GM12878 (cell line): ENCODE results near the gene TECTA. TPM values are rescaled to one million over a fixed set of nuclear protein-coding genes. Genes with fewer than 3 reads are reported as not detected.

Source experiments
- ATAC-seq: fragments of 200-7000 bp; cut with Tn5 transposase; 3 replicates; pipeline ENCODE4 v1.9.1; 2020; ENCODE audit warnings: mild to moderate bottlenecking, moderate library complexity
- BruUV-seq: library from RNA; stranded (reverse); fragments of 400-500 nt; replicated peaks from 2 replicates; lab custom pipeline; 2021; lab: Mats Ljungman, UMichigan
- CTCF ChIA-PET: fragments of 300-600 bp; sonication (Branson Sonifier 250); formaldehyde crosslinking; extraction: SDS; loops from one replicate; lab custom pipeline; 2021; ENCODE audit warnings: inconsistent platforms; lab: Yijun Ruan, JAX
- POLR2A ChIA-PET: fragments of 350-600 bp; formaldehyde crosslinking; extraction: SDS; loops from one replicate; lab custom pipeline; 2021; ENCODE audit warnings: inconsistent platforms; lab: Charles Lee
- RAD21 ChIA-PET: fragments of 300-600 bp; sonication (Branson Sonifier 250); formaldehyde crosslinking; loops from one replicate; lab custom pipeline; 2023; ENCODE audit warnings: antibody characterized with exemption; ENCODE audit not compliant: unreplicated experiment; lab: Charles Lee
- SMC1A ChIA-PET: fragments of 300-600 bp; sonication (Branson Sonifier 250); formaldehyde crosslinking; loops from one replicate; lab custom pipeline; 2023; ENCODE audit not compliant: unreplicated experiment, uncharacterized antibody; lab: Charles Lee
- DNase-seq: peaks from one replicate; pipeline ENCODE4 v3.0.0-alpha.2; 2011; ENCODE audit warnings: low read depth, low spot score
- FAIRE-seq: peaks from 3 replicates; lab custom pipeline; 2011; peaks lifted over from hg19 to GRCh38; lab: Jason Lieb, UNC
- H2AFZ ChIP-seq: 2 replicates; pipeline ENCODE4 v1.6.0; 2011; ENCODE audit warnings: low read depth, low read length, control low read depth; ENCODE audit not compliant: control insufficient read depth
- H3K27ac ChIP-seq: 2 replicates; pipeline ENCODE4 v1.5.1; 2011; ENCODE audit warnings: control low read depth; ENCODE audit not compliant: control insufficient read depth, insufficient read depth
- H3K27me3 ChIP-seq, 2 experiments: replicated peaks in 1 of 2; 2 replicates each; pipeline versions ENCODE4 v1.6.0 to v1.6.1; 2011; ENCODE audit warnings: low read length in 1 of 2; ENCODE audit not compliant: control insufficient read depth in 2 of 2, insufficient read depth in 2 of 2
- H3K36me3 ChIP-seq, 2 experiments: 2 replicates each; pipeline ENCODE4 v1.5.1; 2011; ENCODE audit warnings: low read length in 1 of 2; ENCODE audit not compliant: control insufficient read depth in 2 of 2, insufficient read depth in 2 of 2
- H3K4me1 ChIP-seq: 2 replicates; pipeline ENCODE4 v1.6.1; 2011; ENCODE audit warnings: mild to moderate bottlenecking, low read length, moderate library complexity, mixed read lengths; ENCODE audit not compliant: control insufficient read depth, insufficient read depth
- H3K4me2 ChIP-seq: 2 replicates; pipeline ENCODE4 v1.6.0; 2011; ENCODE audit warnings: control low read depth; ENCODE audit not compliant: control insufficient read depth, insufficient read depth
- H3K4me3 ChIP-seq: fragments of 200-600 bp; sonication (generic); 2 replicates; pipeline ENCODE4 v1.5.1; 2016
- H3K79me2 ChIP-seq: 2 replicates; pipeline ENCODE4 v1.6.0; 2011; ENCODE audit warnings: low read length; ENCODE audit not compliant: control insufficient read depth, insufficient read depth
- H3K9ac ChIP-seq: 2 replicates; pipeline ENCODE4 v1.8.0; 2011; ENCODE audit warnings: low read length, control low read depth, mixed read lengths; ENCODE audit not compliant: control insufficient read depth, insufficient read depth
- H3K9me3 ChIP-seq: replicated peaks from 3 replicates; pipeline ENCODE4 v1.5.1; 2011; ENCODE audit warnings: mild to moderate bottlenecking, low read length; ENCODE audit not compliant: control insufficient read depth, insufficient read depth
- H4K20me1 ChIP-seq: 2 replicates; pipeline ENCODE4 v1.6.0; 2011; ENCODE audit not compliant: control insufficient read depth, insufficient read depth
- CBFB ChIP-seq: IDR thresholded peaks from 2 replicates; pipeline ENCODE4 v1.6.1; 2016; ENCODE audit warnings: antibody characterized with exemption, low read depth
- E2F4 ChIP-seq: IDR thresholded peaks from 2 replicates; pipeline ENCODE4 v1.6.1; 2012; ENCODE audit warnings: low read depth, low read length, improper control_type of control experiment
- HDGF ChIP-seq: fragments of 450-650 bp; IDR thresholded peaks from 2 replicates; pipeline ENCODE4 v1.6.1; 2016; ENCODE audit warnings: antibody characterized with exemption
- MEF2A ChIP-seq: IDR thresholded peaks from 2 replicates; pipeline ENCODE4 v1.6.1; 2011; ENCODE audit warnings: low read depth, mild to moderate bottlenecking, low read length, moderate library complexity; ENCODE audit not compliant: insufficient read depth
- MXI1 ChIP-seq: fragments of 150-350 bp; IDR thresholded peaks from 2 replicates; pipeline ENCODE4 v1.6.1; 2011; ENCODE audit warnings: low read depth, mild to moderate bottlenecking, inconsistent platforms, low read length, improper control_type of control experiment
- NFXL1 ChIP-seq: fragments of 450-650 bp; IDR thresholded peaks from 2 replicates; pipeline ENCODE4 v1.6.1; 2017; ENCODE audit warnings: antibody characterized with exemption, mild to moderate bottlenecking, borderline replicate concordance
- PAX8 ChIP-seq: fragments of 450-650 bp; IDR thresholded peaks from 2 replicates; pipeline ENCODE4 v1.6.1; 2017; ENCODE audit warnings: mild to moderate bottlenecking, moderate library complexity
- ZBTB33 ChIP-seq: fragments of 450-650 bp; IDR thresholded peaks from 2 replicates; pipeline ENCODE4 v1.6.1; 2017; ENCODE audit warnings: mild to moderate bottlenecking
- WGBS: methylation state at CpG from one replicate; pipeline ENCODE4 v1.1.6; 2016; ENCODE audit warnings: low lambda C conversion rate; ENCODE audit not compliant: insufficient replicate concordance, insufficient coverage; ENCODE audit errors: missing lambda C conversion rate; 5-methylcytosine and 5-hydroxymethylcytosine counted together
- in situ Hi-C: fragments of 300-500 bp; cut with MboI; formaldehyde crosslinking; loops from 9 replicates; pipeline ENCODE4 v1.14.3; 2018; ENCODE audit warnings: mixed read lengths
- intact Hi-C: fragments of 100-400 bp; cut with micrococcal nuclease; formaldehyde crosslinking; loops from one replicate; pipeline ENCODE4 v1.14.2; 2022; ENCODE audit not compliant: unreplicated experiment
- polyA plus RNA-seq, 11 experiments: library from polyadenylated mRNA; depleted of rRNA in 4 of 11; unstranded in 6 of 11; stranded (reverse) in 5 of 11; fragments of >200 nt; fragmentation: Nextera tagmentation in 4 of 11; fragmentation: Illumina TruSeq in 1 of 11; extraction: Ambion mirVana in 4 of 11; extraction: Trizol in 1 of 11; gene quantifications; 1 replicate in 1 of 11; 2 replicates in 10 of 11; pipeline versions ENCODE4 v1.2.1 to v1.2.3, GENCODE V29; 2011 to 2016; ENCODE audit warnings: inconsistent platforms in 2 of 11, missing spikeins in 2 of 11, low read depth in 1 of 11
- total RNA-seq, 4 experiments: library from RNA; depleted of rRNA in 3 of 4; stranded (reverse); fragments of >200 nt in 3 of 4; fragmentation: Illumina TruSeq in 1 of 4; extraction: Trizol in 1 of 4; gene quantifications; 2 replicates each; pipeline versions ENCODE4 v1.2.1 to v1.2.3, GENCODE V29; 2013 to 2021

TECTA gene
- total and polyA plus RNA-seq, 10 of the 15 experiments (the other 5 are each of a cell fraction or from before 2014, with no cell fraction given), result under 0.01 to 0.14 (median 0.05) TPM; not detected in 1

DNA sequence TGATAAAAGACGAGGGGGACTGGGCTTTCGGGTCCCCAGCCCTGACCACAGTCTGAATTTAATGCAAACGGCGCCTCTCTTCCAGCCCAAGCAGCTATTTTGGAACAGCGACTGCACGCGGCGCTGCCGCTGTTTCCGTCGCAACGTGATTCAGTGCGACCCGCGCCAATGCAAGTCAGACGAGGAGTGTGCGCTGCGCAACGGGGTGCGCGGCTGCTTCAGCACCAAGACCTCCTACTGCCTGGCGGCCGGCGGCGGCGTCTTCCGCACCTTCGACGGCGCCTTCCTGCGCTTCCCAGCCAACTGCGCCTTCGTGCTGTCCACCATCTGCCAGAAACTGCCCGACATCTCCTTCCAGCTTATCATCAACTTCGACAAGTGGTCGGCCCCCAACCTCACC, 56.7 kb downstream of the TECTA start:
- POLR2A ChIA-PET, result no interaction called here
- H3K27me3 ChIP-seq, result no peaks in the 10 kb centered on the region; a peak in 3 of 4 replicates
- no peaks in the 10 kb centered on the region for H3K4me1 ChIP-seq
- FAIRE-seq (no peak), ATAC-seq (no peak), DNase-seq (no peak)
- no peaks in the 10 kb centered on the region for H3K79me2 ChIP-seq
- H3K9ac ChIP-seq, result no peak overlapping the region
- no TSS peak for BruUV-seq
- CTCF ChIA-PET, result no interaction called here
- no peaks in the 10 kb centered on the region for H3K36me3 ChIP-seq
- no peak overlapping the region for H3K4me3 ChIP-seq
- H4K20me1 ChIP-seq, result no peaks in the 10 kb centered on the region
- RAD21 ChIA-PET, result no interaction called here
- no peak overlapping the region for H3K27ac ChIP-seq
- SMC1A ChIA-PET, result no interaction called here
- no peak overlapping the region for H3K4me2 ChIP-seq
- intact Hi-C loops, result no loop called here
- in situ Hi-C loops, result no loop called here
- H2AFZ ChIP-seq, result no peak overlapping the region
- TF ChIP-seq NFXL1, result no peak
- TF ChIP-seq MEF2A, result no peak
- no peaks in the 10 kb centered on the region for H3K9me3 ChIP-seq
- WGBS, result 53% methylated on average over 26 of the region's 36 CpGs

- no peaks in the 10 kb centered on the region; a peak in 2 of 4 replicates for H3K27me3 ChIP-seq
- H3K4me1 ChIP-seq, result no peaks in the 10 kb centered on the region
- no peak overlapping the region for H2AFZ ChIP-seq
- 22% methylated on average over 3 of the region's 3 CpGs for WGBS
- no peak for FAIRE-seq
- RAD21 ChIA-PET, result no interaction called here
- H3K27ac ChIP-seq, result no peak overlapping the region
- intact Hi-C loops, result no loop called here
- POLR2A ChIA-PET, result no interaction called here
- SMC1A ChIA-PET, result no interaction called here
- H3K79me2 ChIP-seq, result no peaks in the 10 kb centered on the region
- H3K36me3 ChIP-seq, result no peaks in the 10 kb centered on the region
- CTCF ChIA-PET, result no interaction called here
- BruUV-seq, result no TSS peak
- no peak overlapping the region for H3K9ac ChIP-seq
- no peak for ATAC-seq
- H3K4me3 ChIP-seq, result no peak overlapping the region
- in situ Hi-C loops, result no loop called here
- no peak overlapping the region for H3K4me2 ChIP-seq
- no peaks in the 10 kb centered on the region for H3K9me3 ChIP-seq
- H4K20me1 ChIP-seq, result no peaks in the 10 kb centered on the region
- TF ChIP-seq PAX8 (no peak), MXI1 (no peak), ZBTB33 (no peak), HDGF (no peak), E2F4 (no peak), MEF2A (no peak), CBFB (no peak)
- no peak for DNase-seq
These were observed 58.7 kb downstream of the TECTA start for GRCh38 chr11:121159741-121160140.
